HEK293 (cell line): ENCODE data around the gene XPNPEP2.

ENCODE experiments used
- KLF1 ChIP-seq: fragments of 450-650 bp; formaldehyde crosslinking; IDR thresholded peaks from 2 replicates; pipeline ENCODE4 v1.5.1; 2016; ENCODE audit warnings: missing biosample characterization, missing genetic modification characterization
- REST ChIP-seq: fragments of 450-650 bp; formaldehyde crosslinking; IDR thresholded peaks from 2 replicates; pipeline ENCODE4 v1.5.1; 2016; ENCODE audit warnings: missing biosample characterization, missing genetic modification characterization
- ZBTB21 ChIP-seq: fragments of 450-650 bp; formaldehyde crosslinking; IDR thresholded peaks from 2 replicates; pipeline ENCODE4 v1.5.1; 2017; ENCODE audit warnings: missing biosample characterization, missing genetic modification characterization
- ZFP3 ChIP-seq: fragments of 450-650 bp; formaldehyde crosslinking; IDR thresholded peaks from 2 replicates; pipeline ENCODE4 v1.5.1; 2016; ENCODE audit warnings: low read depth, missing biosample characterization, missing genetic modification characterization
- ZNF146 ChIP-seq: fragments of 450-650 bp; formaldehyde crosslinking; IDR thresholded peaks from 2 replicates; pipeline ENCODE4 v1.5.1; 2016; ENCODE audit warnings: missing biosample characterization, missing genetic modification characterization
- ZNF274 ChIP-seq, 2 experiments: fragments of 200-500 bp in 1 of 2; fragments of 450-650 bp in 1 of 2; sonication (Bioruptor generic) in 1 of 2; formaldehyde crosslinking in 1 of 2; IDR thresholded peaks; 2 replicates each; pipeline versions ENCODE4 v1.5.1 to v1.6.1; 2014 to 2016; ENCODE audit warnings: borderline replicate concordance in 1 of 2, inconsistent platforms in 1 of 2, low read length in 1 of 2, missing biosample characterization in 1 of 2, missing genetic modification characterization in 1 of 2
- ZNF501 ChIP-seq: fragments of 450-650 bp; formaldehyde crosslinking; IDR thresholded peaks from 2 replicates; pipeline ENCODE4 v1.5.1; 2016; ENCODE audit warnings: missing biosample characterization, missing genetic modification characterization
- ZNF561 ChIP-seq: fragments of 450-650 bp; IDR thresholded peaks from 2 replicates; pipeline ENCODE4 v1.5.1; 2018; ENCODE audit warnings: missing biosample characterization, missing genetic modification characterization, borderline replicate concordance
- ZNF596 ChIP-seq: fragments of 450-650 bp; IDR thresholded peaks from 2 replicates; pipeline ENCODE4 v1.5.0; 2018; ENCODE audit warnings: missing biosample characterization, mild to moderate bottlenecking, missing genetic modification characterization, moderate library complexity
- ZNF830 ChIP-seq: fragments of 450-650 bp; IDR thresholded peaks from 2 replicates; pipeline ENCODE4 v1.5.0; 2018; ENCODE audit warnings: missing biosample characterization, missing genetic modification characterization, low read depth, mild to moderate bottlenecking, moderate library complexity
- TF ChIP-seq, protein P1 (sequence below): fragments of 450-650 bp; formaldehyde crosslinking; IDR thresholded peaks from 2 replicates; pipeline ENCODE4 v1.5.1; 2016; ENCODE audit warnings: missing biosample characterization, missing genetic modification characterization
- TF ChIP-seq, protein P2 (sequence below): fragments of 450-650 bp; formaldehyde crosslinking; IDR thresholded peaks from 2 replicates; pipeline ENCODE4 v1.5.1; 2016; ENCODE audit warnings: missing biosample characterization, missing genetic modification characterization
- TF ChIP-seq, protein P3 (sequence below): fragments of 450-650 bp; formaldehyde crosslinking; IDR thresholded peaks from 2 replicates; pipeline ENCODE4 v1.5.1; 2016; ENCODE audit warnings: missing biosample characterization, missing genetic modification characterization, borderline replicate concordance

DNA sequence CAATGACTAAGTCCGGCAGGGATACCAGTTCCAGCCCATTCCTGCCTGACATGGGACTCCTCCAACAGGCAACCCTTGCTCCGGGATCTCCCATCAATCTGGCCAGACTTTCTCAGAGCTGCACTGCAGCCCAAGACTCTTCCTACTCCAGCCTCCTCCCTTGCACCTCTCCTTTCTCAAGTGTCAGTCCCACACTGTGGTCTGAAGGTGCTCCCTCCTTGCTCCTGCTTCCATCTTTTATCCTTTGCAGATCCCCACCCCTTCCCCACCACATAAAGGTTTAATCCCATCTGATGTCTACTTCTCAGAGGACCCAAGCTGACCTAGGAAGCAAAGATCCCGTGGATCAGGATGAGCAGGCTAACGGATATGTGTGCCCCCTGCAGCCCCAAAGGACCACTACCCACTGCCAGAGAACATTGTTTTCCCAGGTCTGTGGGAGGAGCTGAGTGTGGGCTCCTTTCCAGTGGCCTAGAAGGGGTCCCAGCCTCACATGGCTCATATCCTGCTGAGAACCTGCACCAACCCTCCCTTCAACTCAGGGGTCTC is 33.3 kb upstream of the XPNPEP2 start:
- TF ChIP-seq, protein P1, sequence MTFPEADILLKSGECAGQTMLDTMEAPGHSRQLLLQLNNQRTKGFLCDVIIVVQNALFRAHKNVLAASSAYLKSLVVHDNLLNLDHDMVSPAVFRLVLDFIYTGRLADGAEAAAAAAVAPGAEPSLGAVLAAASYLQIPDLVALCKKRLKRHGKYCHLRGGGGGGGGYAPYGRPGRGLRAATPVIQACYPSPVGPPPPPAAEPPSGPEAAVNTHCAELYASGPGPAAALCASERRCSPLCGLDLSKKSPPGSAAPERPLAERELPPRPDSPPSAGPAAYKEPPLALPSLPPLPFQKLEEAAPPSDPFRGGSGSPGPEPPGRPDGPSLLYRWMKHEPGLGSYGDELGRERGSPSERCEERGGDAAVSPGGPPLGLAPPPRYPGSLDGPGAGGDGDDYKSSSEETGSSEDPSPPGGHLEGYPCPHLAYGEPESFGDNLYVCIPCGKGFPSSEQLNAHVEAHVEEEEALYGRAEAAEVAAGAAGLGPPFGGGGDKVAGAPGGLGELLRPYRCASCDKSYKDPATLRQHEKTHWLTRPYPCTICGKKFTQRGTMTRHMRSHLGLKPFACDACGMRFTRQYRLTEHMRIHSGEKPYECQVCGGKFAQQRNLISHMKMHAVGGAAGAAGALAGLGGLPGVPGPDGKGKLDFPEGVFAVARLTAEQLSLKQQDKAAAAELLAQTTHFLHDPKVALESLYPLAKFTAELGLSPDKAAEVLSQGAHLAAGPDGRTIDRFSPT = no peak
- TF ChIP-seq ZNF146 (tag by site-specific recombination) (no peak), ZNF501 (tag by site-specific recombination) (no peak), REST (tag by site-specific recombination) (no peak), ZNF596 (tag by site-specific recombination) (no peak), ZNF274 (IDR thresholded peaks at IDR 0.05; ENCODE audit: low read length) (no peak), ZNF274 (tag by site-specific recombination; IDR thresholded peaks at IDR 0.05; ENCODE audit: borderline replicate concordance) (no peak), KLF1 (no peak), ZNF561 (tag by site-specific recombination) (no peak), ZNF830 (tag by site-specific recombination) (no peak), ZFP3 (no peak), ZBTB21 (no peak)
- TF ChIP-seq, protein P2, sequence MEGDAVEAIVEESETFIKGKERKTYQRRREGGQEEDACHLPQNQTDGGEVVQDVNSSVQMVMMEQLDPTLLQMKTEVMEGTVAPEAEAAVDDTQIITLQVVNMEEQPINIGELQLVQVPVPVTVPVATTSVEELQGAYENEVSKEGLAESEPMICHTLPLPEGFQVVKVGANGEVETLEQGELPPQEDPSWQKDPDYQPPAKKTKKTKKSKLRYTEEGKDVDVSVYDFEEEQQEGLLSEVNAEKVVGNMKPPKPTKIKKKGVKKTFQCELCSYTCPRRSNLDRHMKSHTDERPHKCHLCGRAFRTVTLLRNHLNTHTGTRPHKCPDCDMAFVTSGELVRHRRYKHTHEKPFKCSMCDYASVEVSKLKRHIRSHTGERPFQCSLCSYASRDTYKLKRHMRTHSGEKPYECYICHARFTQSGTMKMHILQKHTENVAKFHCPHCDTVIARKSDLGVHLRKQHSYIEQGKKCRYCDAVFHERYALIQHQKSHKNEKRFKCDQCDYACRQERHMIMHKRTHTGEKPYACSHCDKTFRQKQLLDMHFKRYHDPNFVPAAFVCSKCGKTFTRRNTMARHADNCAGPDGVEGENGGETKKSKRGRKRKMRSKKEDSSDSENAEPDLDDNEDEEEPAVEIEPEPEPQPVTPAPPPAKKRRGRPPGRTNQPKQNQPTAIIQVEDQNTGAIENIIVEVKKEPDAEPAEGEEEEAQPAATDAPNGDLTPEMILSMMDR (tag by site-specific recombination) = no peak
- TF ChIP-seq, protein P3, sequence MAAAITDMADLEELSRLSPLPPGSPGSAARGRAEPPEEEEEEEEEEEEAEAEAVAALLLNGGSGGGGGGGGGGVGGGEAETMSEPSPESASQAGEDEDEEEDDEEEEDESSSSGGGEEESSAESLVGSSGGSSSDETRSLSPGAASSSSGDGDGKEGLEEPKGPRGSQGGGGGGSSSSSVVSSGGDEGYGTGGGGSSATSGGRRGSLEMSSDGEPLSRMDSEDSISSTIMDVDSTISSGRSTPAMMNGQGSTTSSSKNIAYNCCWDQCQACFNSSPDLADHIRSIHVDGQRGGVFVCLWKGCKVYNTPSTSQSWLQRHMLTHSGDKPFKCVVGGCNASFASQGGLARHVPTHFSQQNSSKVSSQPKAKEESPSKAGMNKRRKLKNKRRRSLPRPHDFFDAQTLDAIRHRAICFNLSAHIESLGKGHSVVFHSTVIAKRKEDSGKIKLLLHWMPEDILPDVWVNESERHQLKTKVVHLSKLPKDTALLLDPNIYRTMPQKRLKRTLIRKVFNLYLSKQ (tag by site-specific recombination) = no peak
